ENCODE measurements around the gene ATAD3C. TPM values are rescaled to one million over a fixed set of nuclear protein-coding genes. Genes with fewer than 3 reads are reported as not detected.
A peak's percentile ranks its signal among the peaks of the same experiment; 100 is the strongest.
"Not testable (repeated sequence)": the region's sequence is repeated elsewhere in the genome, so short reads cannot be mapped to it uniquely, and the experiment has no call there.

Gene ATAD3C
- total RNA-seq: 2.4 TPM

GRCh38 chr1:1449099-1449739, at the start of gene ATAD3C:
Gene ATAD3C (plus strand): TSS chr1:1449689. CDS start chr1:1450684, 995 bp downstream.
- ATAC-seq (no peak), DNase-seq (ENCODE audit: low spot score) (no peak)
- intact Hi-C loops (cut with DNase I): no loop called here

GRCh38 chr1:1399872-1400575, 49.5 kb upstream of the ATAD3C start:
- DNase-seq (ENCODE audit: low spot score): no peak
- ATAC-seq: peak; percentile 9
- intact Hi-C loops (cut with DNase I): loop anchor here (10.0 kb wide), 1 partner anchor 95 kb away; no protein-coding TSS in a partner anchor

- ATAC-seq (no peak), DNase-seq (ENCODE audit: low spot score) (no peak)
- intact Hi-C loops (cut with DNase I): no loop called here
These were observed 48.7 kb upstream of the ATAD3C start for GRCh38 chr1:1400576-1401456.

- intact Hi-C loops (cut with DNase I): no loop called here
- no peak for DNase-seq (ENCODE audit: low spot score)
- ATAC-seq: no peak
These were observed 48.0 kb upstream of the ATAD3C start for GRCh38 chr1:1401457-1402010.

- DNase-seq (ENCODE audit: low spot score) (no peak), ATAC-seq (no peak)
- intact Hi-C loops (cut with DNase I): no loop called here
These were observed 47.2 kb upstream of the ATAD3C start for GRCh38 chr1:1402072-1402900.

- DNase-seq (ENCODE audit: low spot score); ATAC-seq; intact Hi-C loops (cut with DNase I): not testable (repeated sequence)
These were observed 46.5 kb upstream of the ATAD3C start for GRCh38 chr1:1402901-1403392.

- no peak for ATAC-seq
- intact Hi-C loops (cut with DNase I): no loop called here
- no peak for DNase-seq (ENCODE audit: low spot score)
These were observed 45.8 kb upstream of the ATAD3C start for GRCh38 chr1:1403653-1404052.

GRCh38 chr1:1406101-1406820, 43.2 kb upstream of the ATAD3C start:
- intact Hi-C loops (cut with DNase I): no loop called here
- no peak for DNase-seq (ENCODE audit: low spot score)
- no peak for ATAC-seq

GRCh38 chr1:1406821-1407635, 42.5 kb upstream of the ATAD3C start, which contains the start of gene MRPL20:
Gene MRPL20 (minus strand): TSS chr1:1407293. CDS start chr1:1407217, 76 bp downstream.
- intact Hi-C loops (cut with DNase I): no loop called here
- ATAC-seq: peak; percentile 99

GRCh38 chr1:1407636-1408318, 41.7 kb upstream of the ATAD3C start:
- DNase-seq (ENCODE audit: low spot score): no peak
- no peak for ATAC-seq
- intact Hi-C loops (cut with DNase I): no loop called here

More at GRCh38 chr1:1406821-1407635, 42.5 kb upstream of the ATAD3C start, which contains the start of gene MRPL20:
- peak; percentile 97 for DNase-seq (ENCODE audit: low spot score)

- DNase-seq (ENCODE audit: low spot score); ATAC-seq; intact Hi-C loops (cut with DNase I): not testable (repeated sequence)
These were observed 39.3 kb upstream of the ATAD3C start for GRCh38 chr1:1410238-1410637.

- intact Hi-C loops (cut with DNase I): no loop called here
- DNase-seq (ENCODE audit: low spot score) (no peak), ATAC-seq (no peak)
These were observed 37.9 kb upstream of the ATAD3C start for GRCh38 chr1:1411626-1412025.

- intact Hi-C loops (cut with DNase I); ATAC-seq; DNase-seq (ENCODE audit: low spot score): not testable (repeated sequence)
These were observed 37.1 kb upstream of the ATAD3C start for GRCh38 chr1:1412311-1412902.

- intact Hi-C loops (cut with DNase I): no loop called here
- no peak for ATAC-seq
- DNase-seq (ENCODE audit: low spot score): no peak
These were observed 33.7 kb upstream of the ATAD3C start for GRCh38 chr1:1415751-1416150.

- DNase-seq (ENCODE audit: low spot score); ATAC-seq; intact Hi-C loops (cut with DNase I): not testable (repeated sequence)
These were observed 32.1 kb upstream of the ATAD3C start for GRCh38 chr1:1417396-1417795.
